GM12865 (cell line): ENCODE results near the gene SLC35F4.

Experiments used
- DNase-seq: peaks from one replicate; pipeline ENCODE4 v3.0.0; 2010; ENCODE audit warnings: low read depth
- H3K4me3 ChIP-seq: 2 replicates; pipeline ENCODE4 v1.5.1; 2011; ENCODE audit warnings: mild to moderate bottlenecking, low read depth, low read length, control low read depth
- CTCF ChIP-seq: IDR thresholded peaks from 2 replicates; pipeline ENCODE4 v1.5.1; 2011; ENCODE audit warnings: low read length, control low read depth, low read depth, inconsistent platforms; ENCODE audit not compliant: insufficient read depth; ENCODE audit errors: missing control alignments

SLC35F4 gene

GRCh38 chr14:57865403-57866198, at the start of gene SLC35F4:
SLC35F4 (minus strand) TSS chr14:57866092.
- no peak within 1 kb of the TSS for H3K4me3 ChIP-seq
- DNase-seq: no peak
- no peak for TF ChIP-seq CTCF

GRCh38 chr14:57909626-57910025, 43.7 kb upstream of the SLC35F4 start:
- no peak for TF ChIP-seq CTCF
- DNase-seq: no peak
- no peak overlapping the region for H3K4me3 ChIP-seq

DNA sequence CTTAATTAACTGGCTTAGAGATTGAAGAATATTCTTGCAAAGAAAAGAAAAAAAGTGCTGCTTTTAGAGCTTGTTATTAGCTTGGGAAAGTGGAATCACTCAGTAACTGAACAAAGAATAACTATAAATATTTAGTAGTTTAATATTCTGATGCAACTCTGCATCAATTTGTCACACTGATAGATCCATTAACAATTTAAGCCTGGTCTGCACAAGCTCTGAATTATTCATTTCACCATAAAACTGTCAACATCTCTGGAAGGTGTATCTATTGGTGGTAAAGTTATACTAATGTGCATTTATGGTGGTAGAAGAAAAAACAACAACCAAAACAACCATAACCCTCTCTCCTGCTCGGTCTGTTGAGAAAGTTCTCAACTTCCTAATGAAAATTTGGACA, 38.1 kb upstream of the SLC35F4 start:
- no peak overlapping the region for H3K4me3 ChIP-seq
- DNase-seq: no peak
- TF ChIP-seq CTCF: no peak

DNA sequence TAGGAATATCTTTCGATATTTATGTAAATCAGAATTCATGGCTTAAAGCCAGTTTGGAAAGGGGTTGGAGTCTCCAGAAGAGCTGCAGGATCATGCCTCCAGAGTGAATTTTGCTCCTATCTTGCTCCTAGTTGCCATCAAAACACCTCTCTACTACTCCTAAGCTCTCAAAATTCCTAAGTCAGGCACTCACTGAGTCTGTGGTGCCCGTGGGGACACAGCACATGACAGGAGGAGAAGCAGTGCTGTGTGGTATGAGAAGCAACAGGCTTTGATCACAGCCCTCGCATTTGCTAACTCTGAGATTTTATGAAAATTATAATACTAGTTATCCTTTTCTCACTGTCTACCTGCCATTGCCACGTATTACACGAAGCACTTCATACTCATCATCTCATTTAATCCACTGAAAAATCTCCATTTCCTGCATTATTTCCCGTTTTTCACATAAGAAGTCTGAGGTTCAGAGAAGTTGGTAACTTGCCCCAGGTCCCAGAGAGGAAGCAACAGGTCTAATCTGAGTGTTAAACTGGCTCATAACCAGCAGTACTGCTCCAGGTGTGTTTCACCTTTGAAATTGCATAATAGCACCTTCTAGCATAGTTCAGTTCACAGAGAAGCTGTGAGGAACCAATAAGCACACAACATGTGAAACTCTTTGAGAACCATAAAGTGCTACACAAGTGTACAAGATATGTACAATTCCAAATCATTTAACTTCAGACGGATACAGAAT, 33.1 kb upstream of the SLC35F4 start:
- no peak for TF ChIP-seq CTCF
- no peak for DNase-seq
- H3K4me3 ChIP-seq: no peak overlapping the region

DNA sequence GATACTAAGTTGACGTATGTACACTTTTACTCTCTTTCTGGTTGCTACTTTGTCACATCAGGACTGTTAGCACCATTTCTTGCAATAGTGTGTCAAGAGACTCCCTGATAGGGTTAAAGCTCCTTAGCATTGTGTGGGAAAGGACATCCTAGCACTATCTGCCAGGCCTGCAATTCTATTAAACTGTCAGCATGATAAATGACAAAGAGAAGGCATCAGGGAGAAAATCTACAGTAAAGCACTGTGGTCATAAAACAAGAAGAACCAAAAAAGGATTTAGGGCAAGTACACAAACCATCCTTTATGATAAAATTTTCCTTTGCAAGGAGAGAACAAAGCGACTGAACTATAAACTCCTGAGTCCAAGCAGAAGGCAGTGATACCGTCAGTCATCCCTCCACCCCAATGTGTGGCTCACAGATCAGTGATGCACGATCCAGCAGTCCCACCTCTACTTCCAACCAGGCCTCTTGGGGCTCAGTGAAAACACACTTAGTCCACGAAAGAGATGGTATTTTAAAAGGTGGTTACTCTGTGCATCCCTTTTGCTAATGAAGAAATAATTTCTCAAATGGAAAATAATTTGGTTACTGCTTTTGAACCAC, 31.4 kb upstream of the SLC35F4 start:
- DNase-seq: no peak
- H3K4me3 ChIP-seq: no peak overlapping the region
- TF ChIP-seq CTCF: no peak

- no peak overlapping the region for H3K4me3 ChIP-seq
- TF ChIP-seq CTCF: no peak
- no peak for DNase-seq
These were observed 23.4 kb upstream of the SLC35F4 start for GRCh38 chr14:57889245-57889644.
